HG03196 (cell line): ENCODE measurements around the gene HSPA6.
"Not testable (repeated sequence)": the region's sequence is repeated elsewhere in the genome, so short reads cannot be mapped to it uniquely, and the experiment has no call there.

ENCODE experiments used
- ATAC-seq: cut with Tn5 transposase; IDR thresholded peaks from one replicate; pipeline ENCODE4 v1.9.1; 2021; ENCODE audit not compliant: unreplicated experiment

The HSPA6 gene

GRCh38 chr1:161502641-161503393 lies 21.5 kb upstream of the HSPA6 start:
- no peak for ATAC-seq

GRCh38 chr1:161503394-161503748 lies 21.0 kb upstream of the HSPA6 start:
- ATAC-seq, result no peak

- no peak for ATAC-seq
These were observed 18.7 kb upstream of the HSPA6 start for GRCh38 chr1:161505686-161506085.

GRCh38 chr1:161506336-161507223 lies 17.8 kb upstream of the HSPA6 start:
- ATAC-seq, result no peak

- no peak for ATAC-seq
These were observed 13.9 kb upstream of the HSPA6 start for GRCh38 chr1:161510477-161510876.

GRCh38 chr1:161511018-161511755 lies 13.2 kb upstream of the HSPA6 start:
- no peak for ATAC-seq

- no peak for ATAC-seq
These were observed 12.6 kb upstream of the HSPA6 start for GRCh38 chr1:161511756-161512060.

GRCh38 chr1:161512636-161513447 lies 11.5 kb upstream of the HSPA6 start:
- not testable (repeated sequence) for ATAC-seq

- ATAC-seq, result not testable (repeated sequence)
These were observed 10.9 kb upstream of the HSPA6 start for GRCh38 chr1:161513448-161513780.

- not testable (repeated sequence) for ATAC-seq
These were observed 10.4 kb upstream of the HSPA6 start for GRCh38 chr1:161513953-161514352.

- ATAC-seq, result not testable (repeated sequence)
These were observed 1.1 kb upstream of the HSPA6 start for GRCh38 chr1:161523041-161523816.

GRCh38 chr1:161524742-161525291 lies 477 bp downstream of the HSPA6 start:
- ATAC-seq, result not testable (repeated sequence)

GRCh38 chr1:161525321-161525720 lies 981 bp downstream of the HSPA6 start:
- not testable (repeated sequence) for ATAC-seq

GRCh38 chr1:161525918-161526317 lies 1.6 kb downstream of the HSPA6 start:
- not testable (repeated sequence) for ATAC-seq

- not testable (repeated sequence) for ATAC-seq
These were observed 4.2 kb downstream of the HSPA6 start for GRCh38 chr1:161528550-161528949.

- ATAC-seq, result not testable (repeated sequence)
These were observed 5.2 kb downstream of the HSPA6 start for GRCh38 chr1:161529463-161530104.

- ATAC-seq, result not testable (repeated sequence)
These were observed 5.8 kb downstream of the HSPA6 start for GRCh38 chr1:161530158-161530557.

- ATAC-seq, result peak; percentile 70
These were observed 6.6 kb downstream of the HSPA6 start for GRCh38 chr1:161530671-161531641.
